DND-41 (cell line): ENCODE results near the gene RAB29.

Experiments used
- EZH2 ChIP-seq: IDR thresholded peaks from 3 replicates; pipeline ENCODE4 v1.6.1; 2012; ENCODE audit warnings: borderline replicate concordance, low read depth, mild to moderate bottlenecking, moderate library complexity, low read length, inconsistent platforms; ENCODE audit not compliant: severe bottlenecking
- TF ChIP-seq, protein P1 (sequence below): IDR thresholded peaks from 2 replicates; pipeline ENCODE4 v1.5.1; 2012; ENCODE audit warnings: borderline replicate concordance, low read length, moderate library complexity, mild to moderate bottlenecking; ENCODE audit not compliant: poor library complexity, severe bottlenecking; ENCODE audit errors: extremely low read depth

DNA sequence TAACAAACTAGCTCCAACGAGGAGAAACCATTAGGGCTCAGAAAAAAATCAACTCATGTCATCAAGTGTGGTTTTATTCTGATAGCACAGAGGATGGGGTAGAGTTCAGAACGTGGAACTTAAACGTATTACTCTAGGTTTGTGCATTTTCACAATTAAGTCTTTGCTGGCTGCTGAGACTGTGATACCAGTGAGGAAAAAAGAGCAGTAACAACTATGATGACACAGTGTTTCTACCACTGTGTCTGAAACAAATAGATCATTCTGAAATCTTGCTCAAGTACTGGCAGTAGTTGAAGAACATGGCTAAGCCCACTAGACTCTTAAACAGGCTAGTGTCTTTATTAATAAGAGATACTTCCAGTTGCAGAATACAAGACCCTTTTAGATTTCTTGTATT lies 56.3 kb downstream of the RAB29 start:
- TF ChIP-seq, protein P1, sequence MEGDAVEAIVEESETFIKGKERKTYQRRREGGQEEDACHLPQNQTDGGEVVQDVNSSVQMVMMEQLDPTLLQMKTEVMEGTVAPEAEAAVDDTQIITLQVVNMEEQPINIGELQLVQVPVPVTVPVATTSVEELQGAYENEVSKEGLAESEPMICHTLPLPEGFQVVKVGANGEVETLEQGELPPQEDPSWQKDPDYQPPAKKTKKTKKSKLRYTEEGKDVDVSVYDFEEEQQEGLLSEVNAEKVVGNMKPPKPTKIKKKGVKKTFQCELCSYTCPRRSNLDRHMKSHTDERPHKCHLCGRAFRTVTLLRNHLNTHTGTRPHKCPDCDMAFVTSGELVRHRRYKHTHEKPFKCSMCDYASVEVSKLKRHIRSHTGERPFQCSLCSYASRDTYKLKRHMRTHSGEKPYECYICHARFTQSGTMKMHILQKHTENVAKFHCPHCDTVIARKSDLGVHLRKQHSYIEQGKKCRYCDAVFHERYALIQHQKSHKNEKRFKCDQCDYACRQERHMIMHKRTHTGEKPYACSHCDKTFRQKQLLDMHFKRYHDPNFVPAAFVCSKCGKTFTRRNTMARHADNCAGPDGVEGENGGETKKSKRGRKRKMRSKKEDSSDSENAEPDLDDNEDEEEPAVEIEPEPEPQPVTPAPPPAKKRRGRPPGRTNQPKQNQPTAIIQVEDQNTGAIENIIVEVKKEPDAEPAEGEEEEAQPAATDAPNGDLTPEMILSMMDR: no peak
- no peak for TF ChIP-seq EZH2
